OCI-LY1 (cell line): ENCODE measurements around the gene METTL2B.

Experiments
- EZH2 ChIP-seq: fragments of 200-600 bp; sonication (generic), shearing (Covaris generic); IDR thresholded peaks from 2 replicates; pipeline ENCODE4 v1.8.0; 2017; ENCODE audit warnings: borderline replicate concordance, mixed run types, mild to moderate bottlenecking, antibody characterized with exemption, low read length, moderate library complexity, mixed read lengths
- TF ChIP-seq, protein P1 (sequence below): fragments of 200-600 bp; sonication (generic), shearing (Covaris generic); IDR thresholded peaks from 2 replicates; pipeline ENCODE4 v1.5.1; 2017; ENCODE audit warnings: mild to moderate bottlenecking, antibody characterized with exemption, low read length, moderate library complexity, mixed read lengths

DNA sequence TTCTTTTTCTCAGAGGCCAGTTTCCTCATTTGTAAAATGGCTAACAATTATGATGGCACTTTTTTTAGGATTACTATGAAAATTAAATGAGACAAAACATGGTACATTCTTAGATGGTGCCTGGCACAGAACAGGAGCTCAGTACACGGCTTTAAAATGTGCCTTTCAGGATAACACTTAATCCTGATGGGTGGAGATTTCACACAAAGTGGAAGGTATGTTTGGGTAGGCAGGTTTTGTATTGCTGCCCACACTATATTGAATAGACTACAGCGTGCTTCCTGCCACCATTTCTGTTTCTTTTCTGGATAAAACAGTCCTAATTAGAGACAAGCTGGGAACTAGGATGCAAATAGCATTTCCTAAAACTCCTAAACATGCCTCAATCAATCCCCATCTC is 44.8 kb upstream of the METTL2B start:
- TF ChIP-seq, protein P1, sequence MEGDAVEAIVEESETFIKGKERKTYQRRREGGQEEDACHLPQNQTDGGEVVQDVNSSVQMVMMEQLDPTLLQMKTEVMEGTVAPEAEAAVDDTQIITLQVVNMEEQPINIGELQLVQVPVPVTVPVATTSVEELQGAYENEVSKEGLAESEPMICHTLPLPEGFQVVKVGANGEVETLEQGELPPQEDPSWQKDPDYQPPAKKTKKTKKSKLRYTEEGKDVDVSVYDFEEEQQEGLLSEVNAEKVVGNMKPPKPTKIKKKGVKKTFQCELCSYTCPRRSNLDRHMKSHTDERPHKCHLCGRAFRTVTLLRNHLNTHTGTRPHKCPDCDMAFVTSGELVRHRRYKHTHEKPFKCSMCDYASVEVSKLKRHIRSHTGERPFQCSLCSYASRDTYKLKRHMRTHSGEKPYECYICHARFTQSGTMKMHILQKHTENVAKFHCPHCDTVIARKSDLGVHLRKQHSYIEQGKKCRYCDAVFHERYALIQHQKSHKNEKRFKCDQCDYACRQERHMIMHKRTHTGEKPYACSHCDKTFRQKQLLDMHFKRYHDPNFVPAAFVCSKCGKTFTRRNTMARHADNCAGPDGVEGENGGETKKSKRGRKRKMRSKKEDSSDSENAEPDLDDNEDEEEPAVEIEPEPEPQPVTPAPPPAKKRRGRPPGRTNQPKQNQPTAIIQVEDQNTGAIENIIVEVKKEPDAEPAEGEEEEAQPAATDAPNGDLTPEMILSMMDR, result no peak
- TF ChIP-seq EZH2, result no peak
